HG02981 (cell line): ENCODE results near the gene PPFIBP2.

Source experiments
- ATAC-seq: cut with Tn5 transposase; IDR thresholded peaks from one replicate; pipeline ENCODE4 v1.9.1; 2021; ENCODE audit warnings: mild to moderate bottlenecking, moderate library complexity; ENCODE audit not compliant: unreplicated experiment

The PPFIBP2 gene

DNA sequence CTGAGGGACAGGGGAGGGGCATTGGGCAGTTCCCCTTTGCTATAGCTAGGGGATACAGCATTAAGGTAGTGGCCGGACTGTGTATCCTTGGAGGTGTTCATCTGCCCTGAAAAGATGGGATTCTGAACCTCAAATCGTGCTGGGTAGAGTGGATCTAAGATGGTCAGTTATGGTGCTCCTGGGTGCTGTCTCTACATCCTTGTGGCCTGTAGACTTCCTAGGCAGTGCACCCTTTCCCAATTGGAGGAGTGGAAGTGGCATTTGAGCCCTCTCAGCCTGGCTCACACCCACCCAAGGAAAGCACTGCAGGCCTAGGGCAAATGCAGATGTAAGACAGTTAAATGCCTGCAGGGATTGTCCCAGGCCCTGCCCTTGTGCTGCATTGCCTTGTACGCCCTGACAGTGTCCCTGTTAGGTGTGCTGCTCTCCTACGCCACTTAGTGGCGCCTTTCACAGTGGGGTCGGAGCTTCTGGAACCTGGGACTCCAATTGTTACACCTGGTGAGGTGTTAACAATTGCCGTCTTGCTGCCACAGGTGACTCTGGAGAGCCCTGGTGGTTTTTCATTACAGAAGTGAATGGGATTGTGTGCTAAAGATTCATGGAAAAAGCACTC lies 35.0 kb downstream of the PPFIBP2 start:
- ATAC-seq = peak; percentile 75

DNA sequence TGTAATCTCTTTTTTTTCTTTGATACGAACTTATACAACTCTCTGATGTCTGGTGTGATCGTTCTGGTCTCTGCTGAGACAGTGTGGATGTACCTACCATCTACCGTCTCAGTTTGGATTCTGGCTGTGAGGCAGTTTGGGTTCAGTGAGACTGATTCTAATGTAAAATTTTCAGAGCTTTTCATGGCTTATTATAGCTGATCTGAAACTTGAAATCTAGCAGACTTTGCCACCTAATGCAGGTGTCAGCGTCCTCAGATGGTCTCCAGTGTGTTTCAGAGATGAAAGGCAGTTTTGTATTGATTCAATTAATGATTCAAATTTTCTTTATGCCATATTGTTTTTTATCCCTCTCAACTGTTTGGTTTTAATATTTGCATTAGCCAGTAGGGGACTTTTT lies 35.9 kb downstream of the PPFIBP2 start:
- ATAC-seq = no peak

DNA sequence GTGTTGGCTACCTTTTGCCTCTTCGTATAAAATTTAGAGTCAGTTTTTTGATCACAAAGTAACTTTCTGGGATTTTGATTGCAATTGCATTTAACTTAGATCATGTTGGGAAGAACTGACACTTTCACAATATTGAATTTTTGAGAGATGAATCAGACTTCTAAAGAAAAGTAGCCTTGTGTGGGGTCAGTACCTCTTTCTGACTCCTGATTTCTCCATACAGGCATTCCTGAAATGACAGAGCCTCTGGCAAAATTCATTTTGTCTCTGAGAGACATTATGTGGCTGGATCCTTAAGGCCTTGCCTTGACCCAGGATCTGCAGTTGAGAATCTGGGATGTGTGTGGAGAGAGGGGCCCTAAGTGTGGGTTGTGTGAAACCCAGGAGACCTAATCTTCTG lies 37.8 kb downstream of the PPFIBP2 start:
- no peak for ATAC-seq

DNA sequence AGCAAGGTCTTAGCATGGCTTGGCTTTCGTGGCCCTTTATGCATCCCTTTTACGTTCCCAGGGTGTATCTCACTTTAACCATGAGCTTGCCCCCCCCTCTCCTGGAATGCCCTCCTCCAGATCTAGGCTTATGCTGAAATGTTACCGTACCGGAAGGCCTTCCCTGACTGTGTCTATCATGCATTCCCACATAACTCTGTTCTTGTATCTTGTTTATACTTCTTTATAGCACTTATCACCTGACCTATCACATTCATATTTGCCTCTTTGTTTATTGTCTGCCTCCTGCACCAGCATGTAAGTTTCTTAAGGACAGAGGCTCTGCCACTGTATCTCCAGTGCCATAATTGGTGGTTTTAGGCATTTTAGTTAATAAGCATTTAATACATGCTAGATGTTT lies 38.9 kb downstream of the PPFIBP2 start:
- no peak for ATAC-seq

DNA sequence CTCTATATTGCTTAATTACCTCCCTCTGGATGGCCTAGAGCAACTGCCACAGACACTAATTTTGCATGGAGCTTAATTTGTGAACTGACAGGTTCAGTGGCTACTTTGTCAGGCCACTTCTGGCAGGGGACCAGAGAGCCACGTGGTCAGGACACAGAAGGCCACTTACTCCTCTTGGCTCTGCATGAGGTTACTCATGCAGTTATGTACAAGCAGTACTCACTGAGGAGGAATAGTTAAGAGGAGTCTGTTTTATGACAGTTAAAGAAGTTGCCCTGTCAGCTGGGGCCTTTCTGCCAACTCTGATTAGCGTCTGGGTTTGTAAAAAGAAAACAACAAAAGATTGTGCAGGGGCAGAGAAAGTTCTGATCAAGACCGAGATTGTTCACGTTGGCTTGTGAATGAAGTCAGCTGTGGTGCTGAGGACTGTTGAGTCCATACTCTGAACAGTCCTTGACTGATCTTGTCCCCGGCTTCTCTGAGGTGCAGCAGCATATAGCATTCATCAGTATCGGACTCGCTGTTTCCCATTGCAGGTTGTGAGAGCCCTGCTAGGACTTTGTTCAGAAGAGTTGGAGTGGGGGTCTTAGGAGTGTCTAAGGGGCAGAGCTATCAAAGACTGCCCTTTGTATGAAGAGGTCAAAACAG lies 41.4 kb downstream of the PPFIBP2 start:
- ATAC-seq = no peak

DNA sequence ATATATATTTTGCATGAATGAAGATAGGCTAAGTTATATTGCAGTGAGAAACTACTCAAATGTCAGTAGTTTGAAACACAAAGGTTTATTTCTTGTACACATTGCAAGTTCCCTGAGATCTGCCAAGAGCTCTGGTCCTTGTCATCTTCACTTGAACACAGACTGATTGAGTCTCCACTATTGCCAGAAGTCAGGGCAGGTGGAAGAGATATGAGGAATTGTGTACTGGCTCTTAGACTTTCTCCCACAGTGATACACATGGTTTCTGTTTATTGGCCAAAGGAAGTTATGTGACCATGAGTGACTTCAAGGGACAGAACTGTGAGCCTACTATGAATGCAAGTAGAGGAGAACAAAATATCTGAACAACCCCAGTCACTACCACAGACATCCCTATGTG lies 44.2 kb downstream of the PPFIBP2 start:
- ATAC-seq = no peak

DNA sequence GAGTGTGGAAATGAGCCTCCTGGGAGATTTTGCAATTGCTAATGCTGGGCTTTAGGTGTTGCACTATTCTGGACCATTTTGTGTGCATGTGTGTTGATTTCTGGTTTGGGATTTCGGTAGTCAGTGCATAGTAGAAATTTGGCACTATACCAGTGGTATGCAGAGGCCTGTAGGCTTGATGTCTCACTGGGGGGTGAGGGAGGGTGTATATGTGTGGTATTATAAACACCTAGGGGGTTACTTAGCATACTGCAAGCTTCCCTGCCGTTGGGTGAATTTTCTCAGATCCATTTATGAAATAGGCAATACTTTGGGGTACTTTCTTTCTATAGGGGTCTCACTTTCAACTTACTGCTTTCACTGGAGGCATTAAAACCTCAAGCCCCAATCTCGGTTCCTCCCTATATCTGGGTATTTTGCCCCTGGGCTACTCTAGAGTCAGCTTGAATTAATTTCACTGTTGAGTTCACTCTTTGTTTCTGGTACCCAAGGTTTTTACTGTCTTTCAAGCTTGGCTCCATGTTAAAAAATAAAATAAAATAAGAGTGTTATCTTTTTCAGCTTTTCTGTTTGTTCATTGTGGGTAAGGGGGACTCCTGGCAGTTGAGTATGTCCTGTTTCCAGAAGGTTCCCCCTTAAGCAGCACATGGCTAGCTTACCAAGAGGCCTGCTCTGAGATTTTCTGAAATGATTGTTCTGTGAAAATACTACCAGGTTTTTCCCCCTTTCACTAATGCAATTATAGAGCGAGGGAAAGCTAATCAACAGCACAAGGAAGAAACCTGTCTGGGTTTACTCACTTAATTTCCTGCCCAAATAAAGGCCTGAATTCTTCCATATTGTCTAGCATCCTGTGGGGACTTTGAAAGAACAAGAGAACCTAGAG lies 45.8 kb downstream of the PPFIBP2 start:
- ATAC-seq = peak; percentile 47

DNA sequence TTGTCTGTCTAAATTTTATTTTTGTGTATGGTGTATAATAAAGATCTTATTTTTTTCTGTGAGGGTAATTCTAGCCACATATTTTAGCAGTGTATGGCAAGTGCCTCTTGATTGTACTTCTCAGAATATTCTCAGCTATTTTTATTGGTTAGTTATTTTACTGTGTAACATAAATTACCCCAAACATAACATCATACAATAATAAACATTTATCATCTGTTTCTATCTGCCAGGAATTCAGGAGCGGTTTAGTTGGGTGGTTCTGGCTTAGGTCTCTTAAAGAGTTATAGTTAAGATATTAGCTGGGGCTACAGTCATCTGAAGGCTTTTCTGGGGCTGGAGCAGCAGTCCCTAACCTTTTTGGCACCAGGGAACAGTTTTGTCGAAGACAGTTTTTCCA lies 47.8 kb downstream of the PPFIBP2 start:
- ATAC-seq = no peak

DNA sequence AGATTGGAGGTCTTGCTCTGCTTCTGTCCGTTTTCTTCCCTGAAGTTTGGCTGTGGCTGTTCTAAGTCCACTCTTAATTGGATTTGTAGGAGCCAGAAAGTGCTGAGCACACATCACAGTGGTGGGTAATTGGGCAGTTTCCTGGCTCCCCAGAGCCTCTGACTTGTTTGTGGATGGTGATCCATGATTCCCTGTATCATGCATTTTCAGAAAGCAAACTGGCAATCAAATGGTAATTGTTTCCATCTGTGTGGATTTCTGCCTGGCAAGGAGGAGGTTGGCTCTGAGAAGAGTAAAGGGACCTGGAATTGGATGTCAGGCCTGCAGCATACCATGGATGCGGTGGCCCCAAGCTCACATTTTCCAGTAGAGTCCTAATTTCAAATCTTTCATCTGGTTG lies 49.5 kb downstream of the PPFIBP2 start:
- ATAC-seq = no peak

DNA sequence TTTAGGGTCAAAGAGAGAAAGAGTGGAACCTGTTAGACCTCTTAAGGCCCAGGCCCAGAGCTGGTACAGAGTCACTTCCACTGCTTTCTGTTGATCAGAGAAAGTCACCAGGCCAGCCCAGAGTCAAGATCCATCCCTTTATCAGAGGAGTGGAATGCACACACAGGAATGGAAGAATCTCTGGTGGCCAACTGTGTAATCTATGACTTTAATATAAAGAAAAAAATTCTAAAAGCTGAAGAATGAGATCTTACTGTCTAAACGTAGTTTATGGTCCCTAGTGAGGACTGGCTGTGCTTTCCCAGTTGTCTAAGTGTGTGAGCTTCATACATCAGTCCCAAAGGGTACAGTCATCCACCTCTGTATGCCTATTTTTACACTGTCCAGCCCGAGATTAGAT lies 51.0 kb downstream of the PPFIBP2 start:
- no peak for ATAC-seq

DNA sequence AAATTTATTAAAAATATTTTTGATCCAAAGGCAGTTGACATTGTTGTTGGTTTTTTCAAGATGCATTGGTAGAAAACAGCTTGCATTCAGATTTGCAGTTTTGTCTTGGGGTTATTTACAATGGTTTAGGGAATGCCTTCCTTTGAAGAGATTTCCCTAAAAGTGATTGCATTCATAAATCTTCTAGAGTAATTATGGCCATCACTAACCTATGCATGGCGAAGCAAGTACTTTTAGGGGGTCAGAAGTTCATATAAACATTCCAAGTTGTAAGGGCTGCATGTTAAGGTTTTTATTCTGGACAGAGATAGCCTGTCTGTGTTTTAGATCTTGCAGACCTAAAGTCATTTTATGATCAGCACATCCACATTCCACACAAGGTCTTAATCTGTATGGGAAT lies 53.5 kb downstream of the PPFIBP2 start:
- no peak for ATAC-seq

DNA sequence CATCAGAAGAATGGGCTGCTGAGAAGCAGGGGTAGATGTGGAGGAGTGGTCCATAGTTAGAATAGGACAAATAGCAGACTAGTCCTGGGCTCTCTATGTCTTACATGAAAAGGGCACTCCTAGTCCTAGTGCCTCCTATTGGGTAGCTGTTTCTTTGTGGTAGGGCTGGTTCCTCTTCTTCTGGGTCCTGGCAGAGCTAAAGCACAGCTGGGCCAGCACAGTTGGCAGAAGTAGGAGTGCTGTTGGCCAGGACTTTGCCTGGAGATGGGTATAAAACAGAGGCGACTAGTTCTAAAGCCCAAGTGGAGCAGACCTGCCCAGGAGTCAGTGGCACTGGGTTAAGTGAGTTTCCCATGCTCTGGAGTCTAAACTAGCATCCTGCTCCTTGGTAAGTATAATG lies 55.2 kb downstream of the PPFIBP2 start:
- ATAC-seq = no peak

DNA sequence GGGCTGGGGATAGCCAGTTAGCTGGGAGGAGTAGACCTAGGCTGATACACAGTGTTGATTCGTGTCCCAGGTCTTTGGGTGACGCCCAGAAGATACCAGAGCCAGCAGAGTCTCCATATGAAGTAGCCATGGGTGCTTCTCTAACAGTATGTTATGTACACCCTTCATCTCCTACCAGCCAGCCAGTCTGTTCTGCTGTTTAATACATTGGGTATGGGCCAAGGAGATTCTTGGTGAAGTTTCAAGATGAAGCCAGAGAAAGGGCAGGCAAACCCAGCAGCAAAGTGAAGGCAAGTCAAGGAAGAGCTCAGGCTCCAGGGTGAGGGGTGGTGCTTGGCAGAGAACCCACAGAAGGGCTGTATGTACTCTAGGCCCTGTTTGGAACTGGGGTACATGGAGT lies 56.4 kb downstream of the PPFIBP2 start:
- ATAC-seq = no peak

DNA sequence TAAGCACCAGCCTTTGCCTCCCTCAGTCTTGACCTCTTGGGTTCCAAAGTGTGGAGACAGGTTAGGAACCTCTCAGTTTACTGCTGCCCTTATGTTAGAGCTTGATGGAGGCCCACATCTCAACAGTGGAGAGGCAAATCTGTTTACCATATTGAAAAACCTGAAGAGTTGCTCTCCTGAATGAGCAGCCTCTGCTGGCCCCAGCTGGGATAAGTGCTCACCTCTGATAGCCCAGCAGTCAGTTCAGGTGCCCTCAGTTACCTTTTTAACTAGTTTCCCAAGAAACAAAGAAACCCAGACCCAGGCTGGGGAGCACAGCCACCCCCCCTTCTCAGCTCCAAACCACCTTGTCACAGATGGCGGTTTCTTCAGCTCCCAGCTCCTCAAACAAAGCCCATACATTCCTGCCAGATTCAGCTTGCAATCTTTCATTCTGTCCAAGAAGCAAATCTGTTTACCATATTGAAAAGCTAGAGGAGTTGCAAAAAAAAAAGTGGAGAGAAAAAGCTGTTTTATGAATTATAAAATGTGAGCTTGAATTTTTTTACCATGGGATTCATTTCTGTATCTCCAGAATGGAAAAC lies 57.2 kb downstream of the PPFIBP2 start:
- no peak for ATAC-seq

DNA sequence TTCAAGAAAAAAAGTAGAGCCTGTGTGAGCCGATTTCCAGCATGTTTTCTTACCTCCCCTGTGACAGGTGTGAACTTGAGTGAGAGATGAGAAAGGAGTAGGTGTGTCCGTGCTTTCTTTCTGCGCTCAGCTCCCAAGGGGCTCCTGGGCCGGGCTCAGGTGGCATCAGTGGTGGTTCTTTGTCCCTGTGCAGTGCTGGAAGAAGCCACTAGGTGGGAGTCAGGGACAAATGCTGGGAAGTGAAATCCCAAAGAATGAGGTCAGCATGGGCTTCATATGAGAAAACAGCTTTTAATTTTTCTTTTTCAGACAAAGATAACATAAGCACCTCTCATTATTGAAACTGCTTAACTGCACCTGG lies 57.8 kb downstream of the PPFIBP2 start:
- no peak for ATAC-seq

DNA sequence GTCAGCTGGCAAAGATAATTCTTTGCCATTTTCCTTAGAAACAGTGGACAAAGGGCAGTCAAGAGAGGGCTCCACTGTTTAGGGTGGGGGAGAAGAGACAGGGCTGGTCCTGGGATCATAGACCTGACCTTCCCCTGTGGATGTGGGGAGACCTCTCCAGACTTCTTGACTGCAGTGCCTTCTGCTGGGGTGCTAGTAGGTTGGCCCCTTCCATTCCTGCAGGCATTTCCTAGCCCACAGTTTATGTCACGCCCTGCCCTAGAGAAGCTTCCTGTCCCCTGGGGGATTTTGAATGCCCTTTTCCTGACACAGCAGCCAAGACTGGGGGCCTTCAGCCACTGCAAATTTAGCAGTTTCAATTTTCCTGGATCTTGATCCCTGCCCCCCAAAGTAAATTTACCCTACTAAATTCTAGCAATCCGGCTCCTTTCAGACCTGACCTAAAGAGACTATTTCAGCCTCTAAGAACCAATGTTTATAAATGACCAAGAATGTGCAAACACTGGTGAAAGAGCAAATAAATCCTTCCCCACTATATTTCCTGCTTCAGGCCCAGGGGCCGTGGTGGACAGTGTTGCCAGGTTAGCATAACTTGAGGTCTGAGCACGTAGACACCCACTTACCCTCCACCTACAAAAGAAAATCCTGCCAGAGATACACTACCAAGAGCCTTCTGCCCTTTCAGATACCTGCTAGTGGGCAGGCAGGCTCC lies 58.4 kb downstream of the PPFIBP2 start:
- ATAC-seq = no peak

DNA sequence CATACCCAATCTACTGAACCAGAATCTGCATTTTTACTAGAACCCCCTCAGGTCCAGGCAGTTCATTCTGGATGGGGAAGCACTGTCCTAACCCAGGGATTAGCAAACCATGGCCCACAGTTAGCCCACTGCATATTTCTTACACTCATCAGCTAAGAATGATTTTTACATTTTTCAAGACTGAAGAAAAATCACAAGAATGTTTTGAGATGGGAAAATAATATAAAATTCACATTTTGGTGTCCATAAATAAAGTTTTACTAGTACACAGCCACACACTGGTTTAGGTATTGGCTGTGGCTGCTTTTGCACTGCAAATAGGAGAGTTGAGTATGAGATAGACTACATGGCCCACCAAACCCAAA lies 59.4 kb downstream of the PPFIBP2 start:
- ATAC-seq = no peak

DNA sequence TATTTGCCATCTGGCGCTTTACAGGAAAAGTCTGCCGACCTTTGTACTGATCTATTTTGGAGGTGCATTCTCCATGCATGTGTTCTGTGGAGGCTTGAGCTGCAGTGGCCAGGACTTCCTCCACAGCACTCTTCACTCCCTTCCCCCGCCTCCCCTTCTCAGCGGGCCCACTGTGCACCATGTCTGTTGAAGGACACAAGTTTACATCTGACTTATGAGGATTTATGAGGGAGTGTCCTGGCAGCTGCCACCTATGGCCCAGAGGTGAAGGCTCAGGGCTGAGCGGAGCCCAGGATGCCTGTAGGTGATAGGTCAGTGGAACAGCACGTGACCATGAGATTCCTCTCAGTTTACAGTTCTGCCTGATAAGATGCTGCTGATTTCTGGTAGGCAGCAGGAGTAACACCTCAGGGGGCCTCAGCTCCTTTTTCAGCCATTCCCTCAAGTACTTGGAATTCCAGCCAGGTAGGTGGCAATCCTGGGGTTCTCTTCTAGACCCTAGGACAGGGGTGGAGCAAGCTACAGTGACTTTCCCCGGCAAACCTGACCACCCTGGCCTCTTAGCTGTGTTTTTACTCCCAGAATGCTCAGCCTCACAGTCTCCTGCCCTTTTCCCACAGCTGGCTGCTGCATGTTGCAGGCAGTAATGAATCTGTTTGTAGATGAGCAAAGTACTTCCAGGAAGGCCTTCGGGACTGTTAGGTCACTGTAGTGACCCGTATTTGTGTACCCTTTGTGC lies 59.9 kb downstream of the PPFIBP2 start:
- no peak for ATAC-seq

DNA sequence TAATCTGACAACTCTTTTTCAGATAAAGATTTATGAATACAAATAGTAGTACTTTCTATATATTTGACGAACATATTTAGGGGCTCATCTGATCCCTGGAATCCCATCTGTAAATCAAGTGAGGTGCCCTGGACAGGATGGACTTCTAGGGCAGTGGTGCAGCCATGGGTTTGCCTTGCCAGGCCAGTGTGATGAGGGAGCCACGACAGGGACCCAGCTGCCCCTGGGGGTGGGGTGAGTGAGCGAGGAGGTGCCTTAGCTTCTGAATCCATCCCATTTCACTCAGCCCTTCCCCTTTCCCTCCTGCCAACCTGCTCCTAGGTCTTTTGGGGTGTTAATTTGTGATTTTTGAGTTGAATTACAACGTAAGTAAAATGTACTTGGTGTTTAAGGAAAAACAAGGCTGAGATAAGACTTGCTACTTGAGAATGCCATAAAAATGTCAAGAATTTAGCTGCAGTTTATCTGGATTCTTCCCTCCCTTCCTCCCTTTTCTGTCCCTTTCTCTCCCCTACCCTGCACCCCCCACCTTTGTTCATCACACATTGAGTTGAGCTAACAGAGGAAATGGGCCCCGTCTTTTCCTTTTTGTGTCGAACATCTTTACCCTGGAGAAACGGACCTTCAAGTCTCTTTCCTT lies 60.8 kb downstream of the PPFIBP2 start:
- ATAC-seq = no peak
